Measurements from ENCODE around the gene COL16A1.

GRCh38 chr1:31640964-31641363 is 62.9 kb downstream of the COL16A1 start:
- TF ChIP-seq GATA2 (IDR thresholded peaks at IDR 0.05; ENCODE audit: low read depth, low read length) (no peak), GATA3 (IDR thresholded peaks at IDR 0.05; ENCODE audit: low read depth, low read length) (no peak)

All from SH-SY5Y (cell line).